ENCODE results near the gene RXRA. TPM values are rescaled to one million over a fixed set of nuclear protein-coding genes. Genes with fewer than 3 reads are reported as not detected.

Gene RXRA
- polyA plus RNA-seq, 1 experiment, result 12.0 TPM

DNA sequence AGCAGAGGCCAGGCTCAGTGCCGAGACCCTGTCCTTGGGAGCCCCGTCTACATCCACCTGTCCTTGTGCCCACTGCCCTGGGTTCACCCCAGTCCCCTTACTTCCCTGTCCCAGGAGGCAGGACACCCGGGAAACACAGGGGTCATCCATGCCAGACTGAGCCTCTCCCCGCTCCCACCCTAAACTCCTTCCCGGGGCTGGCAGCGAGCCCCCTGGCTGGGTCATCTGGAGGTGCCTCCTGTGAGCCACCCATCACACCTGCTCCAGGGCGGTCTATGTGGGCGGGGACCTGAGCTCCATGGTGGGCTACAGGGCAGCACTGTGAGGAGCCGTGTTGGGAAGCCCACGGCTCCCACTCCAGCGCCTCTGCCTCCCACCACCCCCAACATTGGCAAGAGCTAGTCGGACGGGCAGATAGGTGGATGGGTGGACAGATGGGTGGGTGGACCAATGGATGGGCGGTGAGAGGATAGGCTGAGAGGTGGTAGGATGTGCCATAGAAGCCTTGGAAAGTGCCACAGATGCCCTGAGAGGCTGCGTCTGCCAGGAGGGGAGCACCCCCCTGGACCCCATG, 42.5 kb upstream of the RXRA start:
- Histone ChIP-seq H3K36me3 (ENCODE audit: control insufficient read depth, insufficient read depth, low read length) (no peaks in the 10 kb centered on the region), H3K4me3 (ENCODE audit: low read depth, low read length) (no peak overlapping the region), H3K27me3 (ENCODE audit: control insufficient read depth, insufficient read depth, low read length) (peaks cover 2% of the 10 kb centered on the region)
- POLR2A ChIA-PET, result no interaction called here
- CTCF ChIA-PET, result no interaction called here
- TF ChIP-seq, protein P1, sequence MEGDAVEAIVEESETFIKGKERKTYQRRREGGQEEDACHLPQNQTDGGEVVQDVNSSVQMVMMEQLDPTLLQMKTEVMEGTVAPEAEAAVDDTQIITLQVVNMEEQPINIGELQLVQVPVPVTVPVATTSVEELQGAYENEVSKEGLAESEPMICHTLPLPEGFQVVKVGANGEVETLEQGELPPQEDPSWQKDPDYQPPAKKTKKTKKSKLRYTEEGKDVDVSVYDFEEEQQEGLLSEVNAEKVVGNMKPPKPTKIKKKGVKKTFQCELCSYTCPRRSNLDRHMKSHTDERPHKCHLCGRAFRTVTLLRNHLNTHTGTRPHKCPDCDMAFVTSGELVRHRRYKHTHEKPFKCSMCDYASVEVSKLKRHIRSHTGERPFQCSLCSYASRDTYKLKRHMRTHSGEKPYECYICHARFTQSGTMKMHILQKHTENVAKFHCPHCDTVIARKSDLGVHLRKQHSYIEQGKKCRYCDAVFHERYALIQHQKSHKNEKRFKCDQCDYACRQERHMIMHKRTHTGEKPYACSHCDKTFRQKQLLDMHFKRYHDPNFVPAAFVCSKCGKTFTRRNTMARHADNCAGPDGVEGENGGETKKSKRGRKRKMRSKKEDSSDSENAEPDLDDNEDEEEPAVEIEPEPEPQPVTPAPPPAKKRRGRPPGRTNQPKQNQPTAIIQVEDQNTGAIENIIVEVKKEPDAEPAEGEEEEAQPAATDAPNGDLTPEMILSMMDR (IDR thresholded peaks at IDR 0.05; ENCODE audit: insufficient read depth, low read depth, low read length), result no peak
- DNase-seq (ENCODE audit: low read depth), result no peak

DNA sequence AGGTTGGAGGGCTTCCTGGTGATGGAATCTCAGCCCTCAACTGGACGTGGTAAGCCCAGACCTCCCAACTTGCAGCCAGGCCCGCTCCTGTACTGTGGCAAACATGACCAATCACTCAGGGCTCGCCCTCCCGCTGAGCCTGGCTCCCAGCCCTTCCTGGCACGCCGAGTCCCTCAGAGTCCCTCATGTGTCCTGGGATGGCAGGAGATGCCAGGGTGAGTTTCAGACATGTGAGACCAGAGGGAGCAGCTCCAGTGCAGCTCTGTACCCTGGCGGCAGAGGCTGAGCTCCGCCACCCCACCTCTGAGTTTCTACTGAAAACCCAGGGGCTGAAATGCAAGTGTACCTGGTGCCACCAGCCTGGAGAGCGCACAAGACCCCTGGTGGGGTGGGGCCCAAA, 42.0 kb upstream of the RXRA start:
- ChIA-PET CTCF (no interaction called here), POLR2A (no interaction called here)
- DNase-seq (ENCODE audit: low read depth), result no peak
- TF ChIP-seq, protein P1 (IDR thresholded peaks at IDR 0.05; ENCODE audit: insufficient read depth, low read depth, low read length), result no peak
- Histone ChIP-seq H3K36me3 (ENCODE audit: control insufficient read depth, insufficient read depth, low read length) (no peaks in the 10 kb centered on the region), H3K27me3 (ENCODE audit: control insufficient read depth, insufficient read depth, low read length) (peaks cover 2% of the 10 kb centered on the region), H3K4me3 (ENCODE audit: low read depth, low read length) (no peak overlapping the region)

DNA sequence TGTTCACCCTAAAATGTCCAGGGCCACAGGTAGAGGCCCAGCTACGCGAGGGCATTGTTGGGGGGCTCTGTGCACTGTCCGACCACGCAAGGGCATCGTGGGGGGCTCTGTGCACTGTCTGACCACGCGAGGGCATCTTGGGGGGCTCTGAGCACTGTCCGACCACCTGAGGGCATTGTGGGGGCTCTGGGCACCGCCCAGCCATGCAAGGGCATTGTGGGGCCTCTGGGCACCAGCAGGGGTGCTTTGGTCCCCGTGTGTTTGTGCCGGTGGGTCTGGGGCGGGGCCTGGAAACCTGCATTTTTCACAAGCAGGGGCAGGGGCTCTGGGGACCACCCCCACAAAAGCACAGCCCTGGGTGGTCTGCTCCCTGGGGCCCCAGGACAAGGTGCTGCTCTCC, 41.5 kb upstream of the RXRA start:
- Histone ChIP-seq H3K36me3 (ENCODE audit: control insufficient read depth, insufficient read depth, low read length) (no peaks in the 10 kb centered on the region), H3K4me3 (ENCODE audit: low read depth, low read length) (no peak overlapping the region), H3K27me3 (ENCODE audit: control insufficient read depth, insufficient read depth, low read length) (peaks cover 2% of the 10 kb centered on the region)
- DNase-seq (ENCODE audit: low read depth), result no peak
- CTCF ChIA-PET, result interaction anchor here (0.6 kb wide), 1 partner anchor 142 kb away, joined by 3 read pairs; no protein-coding TSS in a partner anchor
- TF ChIP-seq, protein P1 (IDR thresholded peaks at IDR 0.05; ENCODE audit: insufficient read depth, low read depth, low read length), result no peak
- POLR2A ChIA-PET, result no interaction called here

DNA sequence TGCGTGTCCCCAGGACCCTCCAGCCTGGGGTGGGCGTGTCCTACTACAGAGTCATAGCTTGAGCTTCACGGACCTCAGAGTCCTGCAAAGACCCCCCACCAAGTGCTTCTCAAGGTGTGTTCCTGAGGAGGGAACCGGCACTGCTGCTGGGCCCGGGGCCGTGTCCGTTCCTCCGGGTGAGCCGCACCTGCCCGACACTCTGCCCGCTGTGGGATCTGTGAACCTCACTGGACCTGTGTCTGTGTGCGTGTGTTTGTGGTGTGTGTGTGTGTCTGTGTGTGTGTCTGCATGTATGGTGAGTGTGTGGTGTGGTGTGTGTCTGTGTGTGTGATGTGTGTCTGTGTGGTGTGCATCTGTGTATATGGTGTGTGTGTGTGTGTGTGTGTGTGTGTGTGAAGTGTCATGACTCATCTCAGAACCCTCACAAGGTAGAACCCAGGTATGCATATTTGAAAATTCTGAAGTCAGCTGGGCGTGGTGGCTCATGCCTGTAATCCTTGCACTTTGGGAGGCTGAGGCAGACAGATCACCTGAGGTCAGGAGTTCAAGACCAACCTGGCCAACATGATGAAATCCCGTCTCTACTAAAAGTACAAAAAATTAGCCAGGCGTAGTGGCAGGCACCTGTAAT, 40.9 kb upstream of the RXRA start:
- Histone ChIP-seq H3K36me3 (ENCODE audit: control insufficient read depth, insufficient read depth, low read length) (no peaks in the 10 kb centered on the region), H3K4me3 (ENCODE audit: low read depth, low read length) (no peak overlapping the region), H3K27me3 (ENCODE audit: control insufficient read depth, insufficient read depth, low read length) (peaks cover 2% of the 10 kb centered on the region)
- DNase-seq (ENCODE audit: low read depth), result no peak
- TF ChIP-seq, protein P1 (IDR thresholded peaks at IDR 0.05; ENCODE audit: insufficient read depth, low read depth, low read length), result no peak
- ChIA-PET POLR2A (no interaction called here), CTCF (interaction anchor here (0.6 kb wide), 1 partner anchor 142 kb away, joined by 3 read pairs; no protein-coding TSS in a partner anchor)

DNA sequence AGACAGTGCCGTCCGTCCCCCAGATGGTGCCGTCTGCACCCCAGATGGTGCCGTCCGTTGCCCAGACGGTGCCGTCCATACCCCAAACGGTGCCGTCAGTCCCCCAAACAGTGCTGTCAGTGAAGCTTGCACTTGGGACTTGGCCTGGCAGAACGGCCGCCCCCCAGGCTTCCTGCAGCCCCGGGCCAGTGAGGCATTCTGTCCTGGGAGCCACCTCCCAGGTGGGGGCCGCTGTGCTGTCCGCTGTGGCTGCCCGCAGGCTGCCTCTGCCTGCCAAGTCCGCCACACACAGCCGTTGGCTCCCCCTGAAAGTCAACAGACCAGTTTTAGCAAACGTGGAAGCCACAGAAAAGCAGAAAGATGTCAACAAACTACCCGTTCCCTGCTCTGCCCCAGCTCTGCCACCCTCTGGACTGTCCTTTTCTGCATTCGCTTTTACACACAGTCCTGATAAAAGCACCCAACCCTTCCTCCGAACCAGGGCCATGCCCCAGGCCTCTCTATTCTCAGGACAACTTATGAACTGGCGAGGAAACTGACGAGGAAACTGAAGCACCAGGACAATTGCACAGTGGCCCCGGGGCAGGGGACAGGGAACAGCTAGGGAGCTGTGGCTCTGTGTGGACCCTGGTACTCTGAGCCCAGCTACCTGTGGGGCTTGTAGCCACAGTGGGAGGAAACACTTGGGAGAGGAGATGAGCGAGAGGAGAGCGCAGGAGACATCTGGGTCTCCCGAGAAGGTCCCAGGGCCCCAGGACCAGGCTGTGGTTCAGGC, 39.6 kb upstream of the RXRA start:
- Histone ChIP-seq H3K36me3 (ENCODE audit: control insufficient read depth, insufficient read depth, low read length) (no peaks in the 10 kb centered on the region), H3K4me3 (ENCODE audit: low read depth, low read length) (no peak overlapping the region), H3K27me3 (ENCODE audit: control insufficient read depth, insufficient read depth, low read length) (peaks cover 2% of the 10 kb centered on the region)
- CTCF ChIA-PET, result interaction anchor here (0.7 to 0.8 kb wide), 2 partner anchors 42 to 1310 kb away, joined by 3 to 6 read pairs; no protein-coding TSS in a partner anchor
- no peak for DNase-seq (ENCODE audit: low read depth)
- POLR2A ChIA-PET, result no interaction called here
- TF ChIP-seq, protein P1 (IDR thresholded peaks at IDR 0.05; ENCODE audit: insufficient read depth, low read depth, low read length), result no peak
